ENCODE data around the gene BBS7. TPM values are rescaled to one million over a fixed set of nuclear protein-coding genes. Genes with fewer than 3 reads are reported as not detected.

Gene BBS7
- polyA plus RNA-seq, 2 of the 4 experiments (the other 2 are of a cell fraction), result 12.6 to 17.7 TPM

DNA sequence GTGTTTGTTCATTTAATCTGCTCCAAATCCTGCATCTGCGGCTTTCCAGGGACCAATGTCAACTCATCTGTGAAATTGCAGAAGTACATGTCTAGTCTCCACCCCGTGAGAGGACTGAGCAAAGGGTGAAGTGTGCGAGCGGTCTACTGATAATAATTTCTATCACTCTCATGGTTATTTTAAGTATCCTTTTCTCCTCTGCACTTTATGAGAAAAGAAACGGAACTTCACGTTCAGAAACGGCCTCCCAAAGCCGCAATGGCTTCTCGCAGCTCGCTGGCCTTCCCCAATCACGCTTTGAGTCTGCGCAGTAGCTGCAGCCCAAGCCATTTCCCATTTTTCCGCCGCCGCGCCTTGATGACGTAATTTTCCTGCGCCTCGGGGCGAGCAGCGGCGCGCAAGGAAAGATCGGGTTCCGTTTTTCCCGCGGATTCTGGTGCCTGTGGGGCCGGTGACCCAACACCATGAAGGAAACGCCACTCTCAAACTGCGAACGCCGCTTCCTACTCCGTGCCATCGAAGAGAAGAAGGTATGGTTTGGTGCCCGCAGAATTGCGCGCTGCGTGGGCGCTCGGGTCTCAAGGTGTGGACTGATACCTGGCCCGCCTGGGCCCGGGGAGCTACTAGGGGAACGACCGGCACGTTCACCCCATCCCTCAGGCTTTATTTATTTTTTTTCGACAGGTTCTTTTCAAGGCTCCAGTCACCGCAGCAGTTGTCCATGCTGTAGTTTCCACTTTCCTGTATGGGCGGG lies 69.1 kb downstream of the BBS7 start, which contains the start of gene EXOSC9:
TSS of gene EXOSC9 (plus strand) at position 363 of the 754 bp plus-strand sequence. CDS start at position 465, 102 bp downstream.
- ATAC-seq (peak; percentile 91 to 93), DNase-seq (ENCODE audit: low read depth in 1 of 2, low spot score in 1 of 2) (peak; percentile 54 to 92), FAIRE-seq (no peak)
- peak within 1 kb of the TSS; percentile 98 for H3K4me3 ChIP-seq
- H3K4me2 ChIP-seq, result peak within 1 kb of the TSS; percentile 82
- ChIA-PET CTCF (no interaction called here), POLR2A (interaction anchor here (0.6 to 1.6 kb wide), 6 partner anchors 10 to 104 kb away, joined by 3 to 7 read pairs (median 4); partner anchors contain the start of genes ANXA5 and SMIM43)
- 0 out of 3 replicates have a peak, but pooled peaks cover 11% of the 10 kb centered on the region for H3K4me1 ChIP-seq
- H3K27ac ChIP-seq, result peak within 1 kb of the TSS; percentile 91 to 94
- WGBS (ENCODE audit: missing lambda C conversion rate), result under 1% methylated on average over 30 of the region's 48 CpGs
- H3K9me3 ChIP-seq, result no peaks in the 10 kb centered on the region
- TF ChIP-seq HOXB13 (CRISPR knock-in tag; IDR thresholded peaks at IDR 0.05; ENCODE audit: low read depth) (no peak), EP300 (IDR thresholded peaks at IDR 0.05) (no peak), HOXA7 (CRISPR knock-in tag; IDR thresholded peaks at IDR 0.05) (no peak), FOSB (CRISPR knock-in tag; IDR thresholded peaks at IDR 0.05) (no peak), HMGXB4 (CRISPR knock-in tag; IDR thresholded peaks at IDR 0.05; ENCODE audit: borderline replicate concordance) (no peak), EHMT2 (IDR thresholded peaks at IDR 0.05; ENCODE audit: low read depth) (peak; percentile 53; the same call in 1 of the 2 replicates), GATA3 (IDR thresholded peaks at IDR 0.05; ENCODE audit: borderline replicate concordance) (no peak), POLR2AphosphoS2 (conservative IDR thresholded peaks at IDR 0.05; ENCODE audit: low read length) (no peak), HOXB5 (CRISPR knock-in tag; IDR thresholded peaks at IDR 0.05) (peak; percentile 31; the same call in 1 of the 2 replicates), SREBF2 (IDR thresholded peaks at IDR 0.05) (no peak), FOSL2 (IDR thresholded peaks at IDR 0.05) (no peak), FOSL2 (CRISPR knock-in tag; IDR thresholded peaks at IDR 0.05) (peak; percentile 18; the same call in 1 of the 2 replicates), BHLHE40 (IDR thresholded peaks at IDR 0.05; ENCODE audit: low read depth, low read length) (no peak), REST (IDR thresholded peaks at IDR 0.05) (no peak), CBX2 (IDR thresholded peaks at IDR 0.05; ENCODE audit: borderline replicate concordance, low read depth) (no peak), NR3C1 (IDR thresholded peaks at IDR 0.05) (no peak), ZSCAN20 (CRISPR knock-in tag; IDR thresholded peaks at IDR 0.05) (no peak), PHF8 (IDR thresholded peaks at IDR 0.05; ENCODE audit: borderline replicate concordance, low read depth) (peak; percentile 45; the same call in 1 of the 2 replicates), SMC3 (IDR thresholded peaks at IDR 0.05) (no peak), MAZ (IDR thresholded peaks at IDR 0.05; ENCODE audit: borderline replicate concordance, low read depth, low read length) (no peak), TFCP2L1 (CRISPR knock-in tag; IDR thresholded peaks at IDR 0.05) (no peak), POLR2A (IDR thresholded peaks at IDR 0.05; ENCODE audit: low read length) (peak; percentile 77), RCOR1 (IDR thresholded peaks at IDR 0.05; ENCODE audit: low read depth, low read length) (no peak), HEYL (CRISPR knock-in tag; IDR thresholded peaks at IDR 0.05) (no peak), KDM5A (IDR thresholded peaks at IDR 0.05) (peak; percentile 87), ESRRA (IDR thresholded peaks at IDR 0.05; ENCODE audit: borderline replicate concordance, low read length) (no peak), ZNF302 (CRISPR knock-in tag; IDR thresholded peaks at IDR 0.05) (no peak), ELK1 (IDR thresholded peaks at IDR 0.05; ENCODE audit: low read depth, low read length) (no peak), RAD21 (conservative IDR thresholded peaks at IDR 0.05 in 1 of 2, IDR thresholded peaks at IDR 0.05 in 1 of 2) (no peak)
- TF ChIP-seq, protein P1, sequence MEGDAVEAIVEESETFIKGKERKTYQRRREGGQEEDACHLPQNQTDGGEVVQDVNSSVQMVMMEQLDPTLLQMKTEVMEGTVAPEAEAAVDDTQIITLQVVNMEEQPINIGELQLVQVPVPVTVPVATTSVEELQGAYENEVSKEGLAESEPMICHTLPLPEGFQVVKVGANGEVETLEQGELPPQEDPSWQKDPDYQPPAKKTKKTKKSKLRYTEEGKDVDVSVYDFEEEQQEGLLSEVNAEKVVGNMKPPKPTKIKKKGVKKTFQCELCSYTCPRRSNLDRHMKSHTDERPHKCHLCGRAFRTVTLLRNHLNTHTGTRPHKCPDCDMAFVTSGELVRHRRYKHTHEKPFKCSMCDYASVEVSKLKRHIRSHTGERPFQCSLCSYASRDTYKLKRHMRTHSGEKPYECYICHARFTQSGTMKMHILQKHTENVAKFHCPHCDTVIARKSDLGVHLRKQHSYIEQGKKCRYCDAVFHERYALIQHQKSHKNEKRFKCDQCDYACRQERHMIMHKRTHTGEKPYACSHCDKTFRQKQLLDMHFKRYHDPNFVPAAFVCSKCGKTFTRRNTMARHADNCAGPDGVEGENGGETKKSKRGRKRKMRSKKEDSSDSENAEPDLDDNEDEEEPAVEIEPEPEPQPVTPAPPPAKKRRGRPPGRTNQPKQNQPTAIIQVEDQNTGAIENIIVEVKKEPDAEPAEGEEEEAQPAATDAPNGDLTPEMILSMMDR (IDR thresholded peaks at IDR 0.05), result no peak
- TF ChIP-seq, protein P2, sequence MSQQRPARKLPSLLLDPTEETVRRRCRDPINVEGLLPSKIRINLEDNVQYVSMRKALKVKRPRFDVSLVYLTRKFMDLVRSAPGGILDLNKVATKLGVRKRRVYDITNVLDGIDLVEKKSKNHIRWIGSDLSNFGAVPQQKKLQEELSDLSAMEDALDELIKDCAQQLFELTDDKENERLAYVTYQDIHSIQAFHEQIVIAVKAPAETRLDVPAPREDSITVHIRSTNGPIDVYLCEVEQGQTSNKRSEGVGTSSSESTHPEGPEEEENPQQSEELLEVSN (IDR thresholded peaks at IDR 0.05; ENCODE audit: borderline replicate concordance, low read depth), result peak; percentile 80; the same call in 1 of the 2 replicates
- TF ChIP-seq, protein P3, sequence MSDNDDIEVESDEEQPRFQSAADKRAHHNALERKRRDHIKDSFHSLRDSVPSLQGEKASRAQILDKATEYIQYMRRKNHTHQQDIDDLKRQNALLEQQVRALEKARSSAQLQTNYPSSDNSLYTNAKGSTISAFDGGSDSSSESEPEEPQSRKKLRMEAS (IDR thresholded peaks at IDR 0.05), result peak; percentile 88
